Measurements from ENCODE around the gene MTA1. TPM values are rescaled to one million over a fixed set of nuclear protein-coding genes. Genes with fewer than 3 reads are reported as not detected.
A peak's percentile ranks its signal among the peaks of the same experiment; 100 is the strongest.

The MTA1 gene
- total RNA-seq, 2 experiments from 2014 or later, result 119 to 131 TPM

DNA sequence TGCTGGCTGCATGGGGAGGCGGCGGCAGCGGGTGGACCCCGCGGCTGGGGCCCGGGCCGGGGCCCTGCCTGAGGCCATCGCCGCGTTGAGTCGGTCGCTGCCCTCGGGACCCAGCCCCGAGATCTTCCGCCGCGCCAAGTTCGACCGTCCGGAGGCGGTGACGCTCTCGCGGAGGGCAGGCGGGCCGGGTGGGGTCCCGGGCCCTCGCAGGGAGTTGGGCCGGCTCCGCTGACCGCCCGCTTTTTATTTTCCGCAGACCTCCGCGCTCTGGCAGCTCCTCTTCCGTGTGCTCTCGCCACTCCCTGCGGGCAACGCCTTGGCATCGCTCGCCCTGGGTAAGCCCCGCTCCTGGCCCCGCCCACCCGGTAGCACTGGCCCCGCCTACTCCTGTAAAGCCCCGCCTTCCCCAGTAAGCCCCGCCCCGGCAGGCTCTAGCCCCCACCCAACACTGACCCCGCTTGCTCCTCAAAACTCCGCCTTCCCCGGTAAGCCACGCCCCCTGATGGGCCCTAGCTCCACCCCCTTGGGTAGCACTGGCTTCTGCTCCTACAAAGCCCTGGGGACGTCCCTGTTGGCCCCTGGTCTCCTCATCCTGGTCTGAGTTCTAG lies 71.8 kb downstream of the MTA1 start:
- H3K36me3 Mint-ChIP-seq (ENCODE audit: low read depth), result peaks cover 12% of the 10 kb centered on the region
- peak overlapping the region; percentile 80 for H3K4me3 Mint-ChIP-seq
- peaks cover 2% of the 10 kb centered on the region for H3K27me3 Mint-ChIP-seq
- ChIA-PET CTCF (interaction anchor here (0.9 to 4.1 kb wide), 8 partner anchors 10 to 120 kb away, joined by 3 to 69 read pairs (median 5); no protein-coding TSS in a partner anchor), POLR2A (interaction anchor here (0.6 to 1.2 kb wide), 3 partner anchors 9 to 317 kb away, joined by 3 to 4 read pairs (median 3); no protein-coding TSS in a partner anchor)
- H3K4me1 Mint-ChIP-seq, result peaks cover 26% of the 10 kb centered on the region
- no peaks in the 10 kb centered on the region for H3K9me3 Mint-ChIP-seq
- H3K27ac Mint-ChIP-seq, result peak overlapping the region; percentile 96
- DNase-seq, result peak; percentile 88

DNA sequence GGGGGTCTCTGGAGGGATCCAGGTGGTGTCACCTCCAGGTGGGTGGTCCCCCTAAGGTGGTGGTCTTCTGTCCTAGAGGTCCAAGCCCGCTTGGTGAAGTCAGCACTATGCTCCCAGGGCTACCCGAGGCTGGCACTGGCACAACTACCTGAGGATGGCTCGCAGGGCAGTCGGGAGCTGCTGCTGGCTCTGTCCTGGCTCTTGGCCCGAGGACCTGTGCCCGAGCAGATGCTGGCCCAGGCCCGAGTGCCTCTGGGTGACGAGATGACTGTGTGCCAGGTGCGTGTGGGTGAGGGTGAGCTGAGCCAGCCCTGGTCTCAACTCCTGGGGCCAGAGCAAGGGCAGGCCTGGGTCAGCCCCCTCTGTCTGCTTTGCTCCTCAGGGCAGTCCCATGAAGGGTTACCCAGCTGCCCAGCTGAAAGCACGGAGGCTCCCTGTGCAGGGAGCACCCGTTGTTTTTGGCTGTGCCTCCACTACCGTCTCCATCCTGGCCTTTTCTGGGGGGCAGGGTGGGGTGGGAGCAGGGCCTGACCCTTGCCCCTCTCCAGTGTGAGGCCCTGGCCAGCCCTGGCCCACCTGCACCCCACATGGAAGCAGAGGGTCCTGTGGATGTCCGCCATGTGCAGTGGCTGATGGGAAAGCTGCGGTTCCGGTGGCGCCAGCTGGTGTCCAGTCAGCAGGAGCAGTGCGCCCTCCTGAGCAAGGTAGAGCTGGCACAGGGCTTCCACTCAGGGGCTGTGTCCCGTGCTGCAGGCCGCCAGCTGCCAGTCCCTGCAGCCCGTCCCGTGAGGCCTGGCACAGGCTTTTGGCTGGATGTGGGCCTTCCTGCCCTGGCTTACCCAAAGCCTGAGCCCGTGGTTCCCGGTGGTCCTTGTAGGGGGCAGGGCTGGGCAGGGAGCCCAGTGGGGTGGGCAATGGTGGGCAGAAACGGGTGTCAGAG lies 72.7 kb downstream of the MTA1 start:
- CTCF ChIA-PET, result interaction anchor here (0.9 to 4.1 kb wide), 10 partner anchors 10 to 121 kb away, joined by 3 to 69 read pairs (median 4); no protein-coding TSS in a partner anchor
- H3K27me3 Mint-ChIP-seq, result no peaks in the 10 kb centered on the region
- H3K4me3 Mint-ChIP-seq, result peak overlapping the region; percentile 80
- H3K27ac Mint-ChIP-seq, result peak overlapping the region; percentile 96
- H3K9me3 Mint-ChIP-seq, result no peaks in the 10 kb centered on the region
- H3K4me1 Mint-ChIP-seq, result peaks cover 21% of the 10 kb centered on the region
- peaks cover 12% of the 10 kb centered on the region for H3K36me3 Mint-ChIP-seq (ENCODE audit: low read depth)
- no peak for DNase-seq
- POLR2A ChIA-PET, result interaction anchor here (0.6 to 1.2 kb wide), 2 partner anchors 9 to 10 kb away, joined by 3 read pairs; no protein-coding TSS in a partner anchor

DNA sequence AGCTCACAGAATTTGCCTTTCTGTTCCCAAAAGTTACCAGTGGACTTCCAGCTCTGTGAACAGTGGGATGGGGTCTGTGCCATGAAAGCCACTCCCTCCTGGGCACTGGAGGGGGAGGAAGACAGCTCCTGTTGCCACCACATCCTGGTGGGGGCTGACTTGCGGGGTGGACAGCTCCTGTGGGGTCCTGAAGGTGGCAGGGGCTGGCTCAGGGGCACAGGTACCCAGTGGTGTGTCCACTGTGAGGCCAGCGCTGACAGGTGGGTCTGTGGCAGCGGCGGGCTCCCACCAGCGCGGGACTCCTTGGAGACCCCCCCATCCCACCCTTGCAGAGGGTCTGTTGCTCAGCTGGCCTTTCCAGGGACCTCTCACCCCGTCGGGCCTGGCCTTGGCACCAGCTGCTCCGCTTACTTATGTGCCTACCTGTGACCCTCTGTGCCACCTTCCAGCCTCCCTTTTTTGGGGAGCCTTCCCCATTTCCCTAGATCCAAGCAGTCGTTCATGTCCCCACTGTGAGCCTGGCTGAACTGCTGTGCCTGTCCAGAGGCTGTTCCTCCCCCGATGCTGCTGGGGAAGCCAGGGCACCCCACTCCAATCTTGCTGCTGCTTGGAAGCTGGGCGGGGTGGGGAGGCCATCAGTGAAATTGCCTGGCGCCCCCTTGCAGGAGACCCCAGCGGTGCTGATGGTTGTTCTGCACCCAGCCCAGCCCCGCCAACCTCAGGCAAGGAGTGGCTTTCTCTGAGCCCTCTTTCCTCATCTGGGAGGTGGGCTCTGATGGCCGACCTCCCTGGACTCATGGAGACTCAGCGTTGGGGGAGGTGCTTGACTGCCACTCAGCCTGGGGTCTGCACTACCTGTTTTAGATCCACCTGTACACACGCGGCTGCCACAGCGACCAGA lies 73.6 kb downstream of the MTA1 start:
- Mint-ChIP-seq H3K27me3 (no peaks in the 10 kb centered on the region), H3K4me3 (peak overlapping the region; percentile 32)
- CTCF ChIA-PET, result interaction anchor here (1.2 to 1.8 kb wide), 3 partner anchors 13 to 117 kb away, joined by 3 to 5 read pairs (median 5); no protein-coding TSS in a partner anchor

DNA sequence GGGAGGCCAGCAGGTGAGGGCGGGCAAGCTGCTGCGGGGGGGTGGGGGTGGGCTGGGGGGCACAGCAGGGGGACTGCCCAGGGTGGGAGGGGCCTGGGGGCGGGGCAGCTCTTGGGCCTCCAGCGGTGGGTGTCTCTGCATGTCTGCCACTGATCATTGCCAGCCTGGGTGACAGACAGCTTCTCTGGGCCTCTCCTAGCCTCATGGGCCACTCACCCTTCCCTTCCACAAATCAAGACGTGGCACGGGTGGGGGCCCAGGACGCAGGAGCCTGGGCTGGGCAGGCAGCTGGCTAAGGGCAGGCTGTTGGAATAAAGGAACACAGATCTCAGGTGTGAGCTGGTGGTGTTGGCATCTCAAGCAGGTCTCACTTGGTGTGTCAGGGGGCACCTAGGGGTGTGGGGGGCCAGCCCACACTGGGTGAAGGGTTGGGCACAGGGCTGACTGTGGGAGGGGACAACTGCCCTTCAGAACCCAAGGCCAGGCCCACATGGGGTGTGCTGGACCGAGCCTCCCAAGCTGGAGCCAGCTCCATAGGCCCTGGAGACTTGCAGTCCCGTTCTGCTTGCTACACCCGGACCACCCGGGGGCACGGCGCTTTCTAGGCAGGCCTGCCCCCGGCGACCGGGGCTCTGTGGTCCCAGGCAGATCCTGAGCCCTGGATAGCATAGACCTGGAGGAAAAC lies 74.4 kb downstream of the MTA1 start:
- peaks cover 15% of the 10 kb centered on the region for H3K4me1 Mint-ChIP-seq
- H3K27ac Mint-ChIP-seq, result no peak overlapping the region
- no peak for DNase-seq
- POLR2A ChIA-PET, result no interaction called here
- CTCF ChIA-PET, result interaction anchor here (1.2 kb wide), 1 partner anchor 13 kb away, joined by 3 read pairs; no protein-coding TSS in a partner anchor
- H3K27me3 Mint-ChIP-seq, result no peaks in the 10 kb centered on the region
- no peak overlapping the region for H3K4me3 Mint-ChIP-seq
- H3K9me3 Mint-ChIP-seq, result no peaks in the 10 kb centered on the region
- peaks cover 10% of the 10 kb centered on the region for H3K36me3 Mint-ChIP-seq (ENCODE audit: low read depth)

More for the DNA sequence above, 73.6 kb downstream of the MTA1 start:
- POLR2A ChIA-PET, result no interaction called here
- peaks cover 12% of the 10 kb centered on the region for H3K36me3 Mint-ChIP-seq (ENCODE audit: low read depth)
- peak overlapping the region; percentile 54 for H3K27ac Mint-ChIP-seq
- no peaks in the 10 kb centered on the region for H3K9me3 Mint-ChIP-seq
- no peak for DNase-seq
- H3K4me1 Mint-ChIP-seq, result peaks cover 21% of the 10 kb centered on the region

DNA sequence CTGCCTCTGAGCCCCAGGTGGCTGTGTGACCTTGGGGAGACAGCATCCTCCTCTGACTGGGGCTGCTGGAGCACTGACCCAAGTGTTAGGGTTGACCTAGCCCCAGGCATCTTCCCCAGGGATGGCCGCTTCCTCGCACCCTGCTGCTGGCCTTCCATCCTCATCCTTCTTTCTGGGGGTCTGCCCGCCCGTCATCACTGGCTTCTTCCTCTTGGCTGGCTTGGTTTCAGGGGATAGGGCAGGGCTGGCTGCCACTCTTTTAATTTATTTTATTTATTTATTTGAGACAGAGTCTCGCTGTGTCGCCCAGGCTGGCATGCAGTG lies 74.9 kb downstream of the MTA1 start:
- Mint-ChIP-seq H3K4me3 (no peak overlapping the region), H3K27ac (no peak overlapping the region), H3K4me1 (peaks cover 10% of the 10 kb centered on the region), H3K36me3 (ENCODE audit: low read depth) (peaks cover 6% of the 10 kb centered on the region), H3K9me3 (no peaks in the 10 kb centered on the region), H3K27me3 (no peaks in the 10 kb centered on the region)
- ChIA-PET CTCF (no interaction called here), POLR2A (no interaction called here)
- no peak for DNase-seq

DNA sequence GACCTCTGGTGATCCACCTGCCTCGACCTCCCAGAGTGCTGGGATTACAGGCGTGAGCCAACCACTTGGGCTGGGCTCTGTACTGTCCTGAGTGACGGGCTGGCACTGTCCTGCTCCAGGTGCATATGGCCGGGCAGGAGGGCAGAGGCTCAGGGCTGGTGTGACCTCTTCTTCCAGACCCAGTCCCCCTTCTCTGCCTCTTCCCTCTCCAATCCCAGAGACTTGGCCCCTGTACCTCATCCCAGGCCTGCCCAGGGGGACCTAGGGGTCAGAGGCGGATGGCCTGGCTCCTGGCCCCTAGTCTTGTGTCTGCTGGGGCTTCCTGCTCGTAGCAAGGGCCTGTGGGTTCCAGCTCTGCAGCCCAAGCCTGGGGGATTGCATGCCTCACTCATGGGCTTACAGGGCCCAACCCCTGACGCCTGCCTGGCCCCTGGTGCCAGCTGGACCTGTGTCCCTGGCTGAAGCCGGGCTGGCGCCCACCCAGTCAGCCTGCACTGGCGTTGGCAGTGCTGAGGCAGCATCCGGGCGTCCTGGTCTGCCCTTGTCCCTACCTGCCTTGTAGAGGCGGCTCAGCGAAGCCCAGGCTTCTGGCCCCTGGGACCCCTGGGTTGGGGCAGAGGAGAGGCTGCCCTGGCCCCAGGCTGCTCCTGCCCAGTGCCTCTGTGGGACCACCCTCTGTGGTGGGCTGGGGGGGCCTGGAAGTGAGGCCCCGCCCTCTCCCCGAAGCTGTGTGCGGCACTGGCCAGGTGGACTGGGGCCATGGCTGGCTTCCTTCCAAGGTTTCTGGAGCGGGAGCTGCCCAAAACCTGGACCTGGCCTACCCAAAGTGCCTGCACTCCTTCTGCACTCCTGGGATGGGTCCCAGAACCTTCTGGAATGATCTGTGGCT lies 75.7 kb downstream of the MTA1 start:
- Mint-ChIP-seq H3K4me1 (peaks cover 8% of the 10 kb centered on the region), H3K27ac (no peak overlapping the region), H3K27me3 (no peaks in the 10 kb centered on the region), H3K36me3 (ENCODE audit: low read depth) (peaks cover 4% of the 10 kb centered on the region), H3K9me3 (no peaks in the 10 kb centered on the region), H3K4me3 (no peak overlapping the region)
- ChIA-PET CTCF (no interaction called here), POLR2A (no interaction called here)
- no peak for DNase-seq

DNA sequence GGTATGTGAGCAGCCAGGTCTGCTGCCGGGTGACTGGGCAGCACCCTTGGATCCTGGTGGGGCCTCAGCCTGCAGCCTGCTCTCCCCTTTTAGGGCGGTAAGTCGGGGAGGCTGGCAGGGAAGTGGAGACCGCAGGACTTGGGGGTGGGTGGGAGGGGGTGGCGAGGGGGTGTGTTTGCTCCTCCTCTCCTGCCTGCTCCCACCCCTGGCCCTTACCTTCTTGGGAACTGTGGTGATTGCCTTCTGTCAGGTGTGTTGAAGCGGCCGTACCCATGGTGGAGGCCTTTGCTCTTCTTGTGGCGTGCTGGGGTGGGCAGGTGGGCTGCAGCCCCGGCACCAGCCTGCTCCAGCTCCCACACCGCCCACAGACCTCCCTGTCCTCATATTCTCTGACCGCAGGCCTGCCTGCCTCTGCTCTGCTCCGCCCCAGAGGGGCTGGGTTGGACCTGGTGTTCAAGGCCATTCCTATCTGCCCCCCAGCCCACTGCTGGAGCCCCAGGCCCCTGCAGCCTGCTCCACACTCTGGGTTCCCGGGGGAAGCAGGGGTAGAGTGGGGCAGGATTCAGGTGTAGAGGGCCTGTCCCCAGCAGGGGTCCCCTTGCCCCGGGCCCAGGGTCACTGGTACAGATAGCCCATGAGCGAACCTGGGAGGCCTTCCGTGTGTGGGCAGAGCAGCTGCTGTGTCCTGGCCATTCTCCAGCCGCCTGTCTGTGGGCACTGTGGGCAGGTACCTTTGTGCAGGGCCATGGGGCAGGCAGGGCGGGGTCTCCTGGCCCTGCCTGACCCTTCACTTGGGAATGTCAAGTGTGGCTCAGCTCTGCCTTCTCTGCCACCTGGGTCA lies 76.6 kb downstream of the MTA1 start:
- H3K36me3 Mint-ChIP-seq (ENCODE audit: low read depth), result peaks cover 4% of the 10 kb centered on the region
- ChIA-PET CTCF (no interaction called here), POLR2A (no interaction called here)
- H3K4me1 Mint-ChIP-seq, result peaks cover 8% of the 10 kb centered on the region
- no peak for DNase-seq
- no peak overlapping the region for H3K4me3 Mint-ChIP-seq
- H3K27me3 Mint-ChIP-seq, result no peaks in the 10 kb centered on the region
- no peak overlapping the region for H3K27ac Mint-ChIP-seq
- H3K9me3 Mint-ChIP-seq, result no peaks in the 10 kb centered on the region

DNA sequence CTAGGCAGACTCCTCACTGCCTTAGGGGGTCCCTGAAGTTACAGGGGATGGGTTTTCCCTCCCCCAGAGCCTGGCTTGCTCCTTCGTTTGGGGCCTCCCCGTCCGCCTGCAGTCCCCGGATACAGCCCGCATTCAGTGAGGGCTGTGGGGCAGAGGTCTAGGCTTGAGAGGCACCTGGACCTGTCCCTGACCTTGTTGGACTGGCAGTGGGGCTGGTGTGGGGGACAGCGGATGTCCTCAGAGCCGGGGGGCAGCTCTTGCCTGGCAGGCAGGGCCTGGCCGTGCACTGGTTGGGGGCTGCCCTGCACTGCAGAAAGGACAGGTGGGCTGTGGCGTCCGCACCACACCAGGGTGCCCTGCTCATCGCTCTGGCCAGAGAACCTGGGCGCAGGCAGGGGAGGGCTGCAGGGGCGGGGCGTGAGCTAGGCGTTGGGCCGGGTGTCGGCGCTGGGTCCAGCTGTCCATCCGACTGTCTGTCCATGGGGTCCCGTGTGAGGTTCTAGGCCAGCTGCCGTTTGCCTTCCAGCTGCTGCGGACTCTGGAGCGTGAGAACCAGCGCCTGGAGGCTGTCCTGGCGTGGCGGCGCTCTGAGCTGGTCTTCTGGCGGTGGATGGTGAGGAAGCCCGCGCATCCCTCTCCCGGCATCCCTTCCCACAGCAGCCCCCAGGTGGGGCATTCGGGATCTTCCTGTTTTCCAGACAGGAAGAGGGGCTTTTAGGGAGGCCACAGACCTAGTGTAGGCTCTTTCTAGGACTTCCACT lies 77.4 kb downstream of the MTA1 start:
- CTCF ChIA-PET, result interaction anchor here (0.9 to 1.2 kb wide), 2 partner anchors 16 to 126 kb away, joined by 3 read pairs; no protein-coding TSS in a partner anchor
- peaks cover 5% of the 10 kb centered on the region for H3K4me1 Mint-ChIP-seq

DNA sequence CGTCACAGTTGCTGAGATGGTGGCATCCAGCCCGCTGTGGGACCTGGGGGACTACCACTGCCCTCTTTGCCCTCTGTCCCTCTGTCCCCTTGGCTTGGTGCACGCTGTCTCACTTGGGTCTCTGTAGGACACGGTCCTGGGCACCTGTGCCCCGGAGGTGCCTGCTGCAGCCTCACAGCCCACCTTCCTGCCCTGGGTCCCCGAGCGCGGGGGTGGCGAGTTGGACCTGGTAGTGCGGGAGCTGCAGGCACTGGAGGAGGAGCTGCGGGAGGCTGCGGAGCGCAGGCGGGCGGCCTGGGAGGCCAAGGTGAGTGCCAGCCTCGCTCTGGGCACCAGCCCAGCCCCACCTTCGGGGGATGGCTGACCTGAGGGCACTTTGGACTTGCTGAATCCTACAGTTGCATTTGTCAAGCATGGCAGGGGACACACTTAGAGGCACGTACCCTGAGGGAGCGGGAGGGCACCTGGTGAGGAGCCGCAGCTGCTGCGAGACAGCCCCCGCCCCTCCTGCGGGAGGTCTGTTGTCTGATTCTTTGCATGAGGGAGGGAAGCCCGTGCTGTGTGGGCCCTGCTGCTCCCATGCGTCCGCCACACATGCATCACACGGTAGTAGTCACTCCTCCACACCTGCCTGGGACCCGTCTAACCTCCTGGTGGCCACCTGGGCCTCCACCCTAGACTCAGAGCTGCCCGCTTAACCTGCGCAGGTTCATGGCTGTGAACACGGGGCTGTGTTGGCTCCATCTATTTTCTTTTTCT lies 78.2 kb downstream of the MTA1 start:
- Mint-ChIP-seq H3K4me1 (peaks cover 3% of the 10 kb centered on the region), H3K4me3 (no peak overlapping the region), H3K36me3 (ENCODE audit: low read depth) (peaks cover 4% of the 10 kb centered on the region), H3K27me3 (no peaks in the 10 kb centered on the region), H3K9me3 (no peaks in the 10 kb centered on the region), H3K27ac (no peak overlapping the region)
- POLR2A ChIA-PET, result no interaction called here
- no peak for DNase-seq
- CTCF ChIA-PET, result interaction anchor here (0.9 to 1.2 kb wide), 2 partner anchors 17 to 127 kb away, joined by 3 read pairs; no protein-coding TSS in a partner anchor

More for the DNA sequence above, 77.4 kb downstream of the MTA1 start:
- no peak for DNase-seq
- Mint-ChIP-seq H3K36me3 (ENCODE audit: low read depth) (peaks cover 4% of the 10 kb centered on the region), H3K9me3 (no peaks in the 10 kb centered on the region), H3K27me3 (no peaks in the 10 kb centered on the region), H3K27ac (no peak overlapping the region), H3K4me3 (no peak overlapping the region)
- POLR2A ChIA-PET, result no interaction called here
